Measurements from ENCODE around the gene SELENOV.
"Not testable (repeated sequence)": the region's sequence is repeated elsewhere in the genome, so short reads cannot be mapped to it uniquely, and the experiment has no call there.

DNA sequence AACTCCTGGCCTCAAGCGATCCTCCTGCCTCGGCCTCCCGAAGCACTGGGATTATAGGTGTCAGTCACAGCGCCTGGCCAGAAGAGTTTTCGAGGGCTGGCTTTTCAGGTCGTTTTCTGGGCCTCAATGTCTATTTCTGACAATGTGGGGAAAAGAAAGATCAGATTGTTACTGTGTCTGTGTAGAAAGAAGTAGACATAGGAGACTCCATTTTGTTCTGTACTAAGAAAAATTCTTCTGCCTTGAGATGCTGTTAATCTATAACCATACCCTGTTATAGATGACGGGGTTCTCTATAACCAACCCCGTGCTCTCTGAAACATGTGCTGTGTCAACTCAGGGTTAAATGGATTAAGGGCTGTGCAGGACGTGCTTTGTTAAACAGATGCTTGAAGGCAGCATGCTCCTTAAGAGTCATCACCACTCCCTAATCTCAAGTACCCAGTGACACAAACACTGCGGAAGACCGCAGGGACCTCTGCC lies 35.6 kb upstream of the SELENOV start:
- TF ChIP-seq, protein P1, sequence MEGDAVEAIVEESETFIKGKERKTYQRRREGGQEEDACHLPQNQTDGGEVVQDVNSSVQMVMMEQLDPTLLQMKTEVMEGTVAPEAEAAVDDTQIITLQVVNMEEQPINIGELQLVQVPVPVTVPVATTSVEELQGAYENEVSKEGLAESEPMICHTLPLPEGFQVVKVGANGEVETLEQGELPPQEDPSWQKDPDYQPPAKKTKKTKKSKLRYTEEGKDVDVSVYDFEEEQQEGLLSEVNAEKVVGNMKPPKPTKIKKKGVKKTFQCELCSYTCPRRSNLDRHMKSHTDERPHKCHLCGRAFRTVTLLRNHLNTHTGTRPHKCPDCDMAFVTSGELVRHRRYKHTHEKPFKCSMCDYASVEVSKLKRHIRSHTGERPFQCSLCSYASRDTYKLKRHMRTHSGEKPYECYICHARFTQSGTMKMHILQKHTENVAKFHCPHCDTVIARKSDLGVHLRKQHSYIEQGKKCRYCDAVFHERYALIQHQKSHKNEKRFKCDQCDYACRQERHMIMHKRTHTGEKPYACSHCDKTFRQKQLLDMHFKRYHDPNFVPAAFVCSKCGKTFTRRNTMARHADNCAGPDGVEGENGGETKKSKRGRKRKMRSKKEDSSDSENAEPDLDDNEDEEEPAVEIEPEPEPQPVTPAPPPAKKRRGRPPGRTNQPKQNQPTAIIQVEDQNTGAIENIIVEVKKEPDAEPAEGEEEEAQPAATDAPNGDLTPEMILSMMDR (conservative IDR thresholded peaks at IDR 0.05 in 1 of 2, IDR thresholded peaks at IDR 0.05 in 1 of 2; ENCODE audit: low read depth in 1 of 2, low read length in 2 of 2): not testable (repeated sequence)
- not testable (repeated sequence) for TF ChIP-seq EZH2 (IDR thresholded peaks at IDR 0.05; ENCODE audit: low read length, missing control alignments)

All from fibroblast of lung (primary cell).